ENCODE measurements around the gene ABCA2.

GRCh38 chr9:137058521-137059234 lies 30.6 kb upstream of the ABCA2 start:
- TF ChIP-seq ZNF740 (CRISPR knock-in tag; IDR thresholded peaks at IDR 0.05) (no peak), ZNF740 (tag; IDR thresholded peaks at IDR 0.05) (no peak), CTCF (IDR thresholded peaks at IDR 0.05 in 2 of 3, conservative IDR thresholded peaks at IDR 0.05 in 1 of 3; ENCODE audit: insufficient read depth in 2 of 3, low read depth in 1 of 3, low read length in 3 of 3) (no peak), KAT2B (IDR thresholded peaks at IDR 0.05; ENCODE audit: low read depth, low read length) (no peak), SMARCB1 (IDR thresholded peaks at IDR 0.05; ENCODE audit: insufficient read length, low read depth) (no peak), DACH1 (IDR thresholded peaks at IDR 0.05; ENCODE audit: partially characterized antibody) (no peak), TARDBP (IDR thresholded peaks at IDR 0.05) (no peak), CCAR2 (IDR thresholded peaks at IDR 0.05; ENCODE audit: low read depth, low read length) (no peak), MTA1 (IDR thresholded peaks at IDR 0.05; ENCODE audit: borderline replicate concordance) (no peak), NR3C1 (CRISPR knock-in tag; IDR thresholded peaks at IDR 0.05) (no peak), EP300 (IDR thresholded peaks at IDR 0.05; ENCODE audit: low read length) (no peak), CHAMP1 (IDR thresholded peaks at IDR 0.05) (no peak), MAZ (CRISPR knock-in tag; conservative IDR thresholded peaks at IDR 0.05 in 1 of 2, IDR thresholded peaks at IDR 0.05 in 1 of 2) (no peak), YY1 (IDR thresholded peaks at IDR 0.05; ENCODE audit: borderline replicate concordance in 1 of 3, control insufficient read depth in 1 of 3, extremely low read depth in 1 of 3, insufficient read depth in 3 of 3, insufficient read length in 1 of 3, insufficient replicate concordance in 2 of 3, low read depth in 1 of 3, low read length in 2 of 3) (no peak)
